D341Med (cell line): Measurements from ENCODE around the gene ORC1.
"Not testable (repeated sequence)": the region's sequence is repeated elsewhere in the genome, so short reads cannot be mapped to it uniquely, and the experiment has no call there.

Experiments
- DNase-seq: peaks from one replicate; pipeline ENCODE4 v3.0.0; 2012; ENCODE audit warnings: low spot score

The ORC1 gene

GRCh38 chr1:52385376-52385775 lies 18.8 kb downstream of the ORC1 start:
- DNase-seq: no peak

DNA sequence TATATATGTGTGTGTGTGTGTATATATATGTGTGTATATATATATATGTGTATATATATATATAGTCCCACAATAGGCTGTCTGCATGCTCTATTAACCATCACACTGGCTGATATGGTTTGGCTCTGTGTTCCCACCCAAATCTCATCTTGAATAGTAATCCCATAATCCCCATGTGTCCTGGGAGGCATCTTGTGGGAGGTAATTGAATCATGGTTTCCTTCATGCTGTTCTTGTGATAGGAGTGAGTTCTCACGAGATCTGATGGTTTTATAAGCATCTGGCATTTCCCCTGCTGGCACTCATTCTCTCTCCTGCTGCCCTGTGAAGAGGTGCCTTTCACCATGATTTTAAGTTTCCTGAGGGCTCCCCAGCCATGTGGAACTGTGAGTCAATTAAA lies 34.4 kb downstream of the ORC1 start:
- not testable (repeated sequence) for DNase-seq

- peak; percentile 68 for DNase-seq
These were observed 35.6 kb downstream of the ORC1 start for GRCh38 chr1:52368383-52369172.

DNA sequence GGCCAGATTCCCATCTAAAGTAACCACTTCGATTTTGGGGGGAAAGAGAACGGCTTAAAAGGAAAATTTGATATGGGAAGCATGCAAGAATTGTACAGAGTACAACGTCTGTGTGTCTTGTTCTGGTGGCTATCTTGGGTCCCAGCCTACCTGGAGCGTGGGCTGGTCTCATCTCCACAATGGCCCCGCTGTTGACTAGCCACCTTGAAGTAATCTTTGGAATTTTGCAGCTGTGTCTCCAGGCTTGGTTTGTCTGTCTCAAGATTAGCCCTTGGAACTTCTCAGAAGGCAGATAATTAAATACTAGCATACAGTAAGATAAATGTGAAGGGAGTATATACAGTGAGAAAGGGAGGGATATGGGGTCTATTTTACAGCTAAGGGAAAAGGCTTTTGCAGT lies 37.0 kb downstream of the ORC1 start:
- DNase-seq: no peak

GRCh38 chr1:52366517-52366827 lies 37.8 kb downstream of the ORC1 start:
- DNase-seq: no peak

GRCh38 chr1:52365746-52366516 lies 38.3 kb downstream of the ORC1 start, which contains the start of gene CC2D1B:
Gene CC2D1B, minus strand, starts transcription at chr1:52366205. Its CDS starts 1,585 bp downstream, at chr1:52364620.
- DNase-seq: peak; percentile 100

- DNase-seq: peak; percentile 46
These were observed 39.0 kb downstream of the ORC1 start for GRCh38 chr1:52365071-52365745.

DNA sequence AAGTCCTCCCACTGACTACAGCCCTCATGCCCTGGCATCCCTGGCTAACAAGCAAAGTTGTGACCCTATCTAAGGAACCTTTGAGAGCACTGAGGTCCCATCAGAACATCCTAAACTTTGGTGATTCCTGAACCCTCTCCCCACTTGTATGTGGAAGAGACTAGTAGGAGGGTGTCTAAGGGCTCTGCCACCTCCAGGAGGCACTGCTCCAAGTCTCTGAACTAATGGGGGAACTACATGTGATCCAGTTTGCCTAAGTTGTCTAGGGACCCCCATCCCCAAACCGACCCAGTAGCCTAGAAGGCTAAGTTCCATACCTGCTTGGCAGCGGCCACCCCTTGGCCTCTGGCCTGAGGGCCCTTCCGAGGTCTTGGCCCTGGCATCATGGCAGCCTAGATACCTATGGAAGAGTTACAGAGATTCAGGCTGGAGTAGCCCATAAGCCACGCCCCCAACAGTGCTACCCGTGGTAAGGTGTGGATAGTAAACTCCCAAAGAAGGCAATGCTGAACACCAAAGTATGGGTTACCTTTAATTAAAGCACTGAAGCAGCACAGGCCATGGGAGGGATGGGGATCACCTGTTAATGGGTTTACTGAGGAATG lies 39.9 kb downstream of the ORC1 start:
- DNase-seq: no peak

GRCh38 chr1:52360595-52360968 lies 43.6 kb downstream of the ORC1 start:
- no peak for DNase-seq

DNA sequence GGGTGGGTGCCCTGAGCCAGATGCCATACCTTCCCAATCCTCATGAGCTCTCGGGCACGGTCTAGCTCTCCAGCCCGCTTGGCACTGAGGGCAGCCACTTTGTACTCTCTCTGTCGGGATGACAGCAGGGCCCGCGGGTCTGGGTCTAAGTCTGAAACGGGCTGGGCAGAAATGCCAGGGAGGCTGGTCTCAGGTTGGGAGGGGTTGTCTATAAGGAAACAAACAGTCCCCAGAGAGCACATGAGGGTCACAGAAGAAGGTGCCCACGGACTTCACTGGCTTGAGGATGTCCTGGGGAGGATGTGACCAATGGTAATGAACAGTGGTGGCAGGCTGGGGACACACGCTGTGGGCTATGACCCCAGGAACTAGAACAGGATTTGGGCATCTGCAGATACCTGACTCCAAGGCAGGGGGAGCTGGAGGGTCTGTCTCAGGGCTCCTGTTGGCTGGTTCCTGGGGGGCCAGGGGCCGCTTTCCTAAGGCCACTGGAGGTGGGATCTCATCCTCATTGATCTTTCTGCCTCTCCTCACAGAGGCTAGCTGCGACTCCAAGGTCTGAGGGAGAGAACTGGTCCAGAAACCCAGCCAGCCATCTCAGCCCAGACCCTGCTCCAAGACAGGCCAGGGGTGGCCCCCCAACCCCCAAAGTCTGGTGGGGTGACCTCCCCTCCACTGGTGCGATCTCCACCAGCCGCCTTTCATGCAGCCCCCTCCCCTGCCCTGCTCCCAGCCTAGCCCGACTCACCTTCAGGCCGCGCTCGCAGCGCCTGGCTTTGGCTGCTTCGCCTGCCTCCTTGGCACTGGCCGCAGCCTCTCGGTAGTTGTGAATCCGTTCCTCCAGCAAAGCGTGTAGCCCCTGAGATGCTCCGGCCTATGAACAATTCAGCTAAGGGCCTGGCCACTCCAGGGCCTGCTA lies 44.3 kb downstream of the ORC1 start:
- no peak for DNase-seq

DNA sequence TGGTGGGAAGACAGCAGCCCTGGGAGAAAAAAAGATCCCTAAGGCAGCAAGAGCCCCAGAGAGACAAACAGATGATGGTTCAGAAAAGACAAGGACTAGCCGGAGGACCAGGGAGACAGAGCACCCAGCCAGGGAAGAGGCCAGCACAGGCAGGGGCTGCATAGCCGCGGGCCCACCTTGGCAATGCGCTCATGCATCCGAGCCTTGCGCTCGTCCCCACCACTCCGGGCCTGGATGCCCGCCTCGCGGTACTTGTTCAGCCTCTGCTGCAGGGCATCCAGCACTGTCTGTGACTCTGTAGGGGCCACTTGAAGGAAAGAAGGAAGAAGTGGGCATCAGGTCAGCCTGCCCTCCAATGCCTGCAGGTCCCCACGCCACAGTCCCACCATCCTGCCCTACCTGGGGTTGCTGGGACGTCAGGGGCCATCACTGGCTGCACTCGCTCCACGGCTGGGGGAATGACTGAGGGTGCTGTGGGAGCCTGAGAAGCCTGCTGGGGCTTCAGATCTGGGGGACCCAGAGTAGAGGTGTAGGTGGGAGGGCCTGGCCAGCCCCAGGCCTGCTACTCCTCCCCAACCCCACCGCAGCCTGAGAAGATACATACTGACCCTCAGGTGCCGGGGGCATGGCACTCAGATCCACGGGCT lies 45.2 kb downstream of the ORC1 start:
- DNase-seq: no peak

GRCh38 chr1:52357397-52357796 lies 46.8 kb downstream of the ORC1 start:
- no peak for DNase-seq

DNA sequence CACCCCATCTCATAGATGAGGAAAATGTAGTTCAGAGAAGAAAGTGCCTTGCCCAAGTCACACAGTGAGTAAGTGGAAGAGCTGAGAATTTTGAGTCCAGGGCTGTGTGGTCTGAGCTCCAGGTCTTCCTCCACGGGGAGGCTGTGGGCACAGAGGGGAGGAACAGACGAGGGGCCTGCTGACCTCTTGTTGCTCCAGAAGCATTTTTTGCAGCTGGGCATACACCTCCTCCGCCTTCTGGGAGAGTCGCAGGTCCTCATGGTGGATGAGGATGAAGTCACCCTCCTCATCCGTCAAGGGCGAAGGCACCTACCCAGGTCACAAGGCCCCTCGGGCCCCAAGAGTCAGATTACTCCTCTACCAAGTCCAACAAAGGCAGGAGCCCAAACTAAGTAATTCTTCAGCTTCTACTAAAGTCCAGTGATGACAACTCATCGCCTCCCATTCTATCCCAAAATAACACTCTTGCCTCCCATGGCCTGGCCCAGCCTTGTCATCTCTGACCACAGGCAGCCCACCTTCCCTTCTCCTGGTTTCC lies 47.3 kb downstream of the ORC1 start:
- no peak for DNase-seq

DNA sequence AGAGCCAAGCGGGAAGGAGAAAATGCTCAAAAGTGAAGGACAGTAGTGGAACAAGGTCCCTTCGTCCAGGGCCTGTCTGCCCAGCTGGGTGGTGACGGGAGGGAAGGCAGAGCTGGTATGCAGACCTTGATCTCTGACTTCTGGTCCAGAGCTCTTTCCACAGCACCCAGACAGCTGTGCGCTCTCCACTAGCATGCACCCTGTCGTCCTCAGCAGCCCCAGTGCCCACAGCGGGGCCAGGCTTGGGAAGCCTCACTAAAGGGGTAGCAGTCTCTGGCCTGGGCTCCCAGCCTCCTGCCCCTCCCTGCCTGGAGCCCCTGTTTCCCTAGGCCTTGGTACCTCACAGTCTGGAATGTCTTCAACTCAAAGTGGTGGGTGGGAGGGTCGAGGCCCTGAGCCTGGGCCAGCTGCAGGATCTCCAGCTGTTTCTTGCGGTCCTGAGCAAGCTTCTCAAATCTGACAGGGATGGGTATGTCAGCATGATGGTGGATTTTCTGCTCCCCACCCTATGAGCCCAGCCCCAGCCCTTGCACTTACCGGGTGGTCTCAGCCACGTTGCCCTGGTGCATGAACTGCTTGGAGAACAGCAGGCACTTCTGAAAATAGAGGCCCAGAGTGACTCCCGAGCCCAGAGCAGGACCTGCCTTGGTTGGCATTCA lies 48.2 kb downstream of the ORC1 start:
- no peak for DNase-seq

DNA sequence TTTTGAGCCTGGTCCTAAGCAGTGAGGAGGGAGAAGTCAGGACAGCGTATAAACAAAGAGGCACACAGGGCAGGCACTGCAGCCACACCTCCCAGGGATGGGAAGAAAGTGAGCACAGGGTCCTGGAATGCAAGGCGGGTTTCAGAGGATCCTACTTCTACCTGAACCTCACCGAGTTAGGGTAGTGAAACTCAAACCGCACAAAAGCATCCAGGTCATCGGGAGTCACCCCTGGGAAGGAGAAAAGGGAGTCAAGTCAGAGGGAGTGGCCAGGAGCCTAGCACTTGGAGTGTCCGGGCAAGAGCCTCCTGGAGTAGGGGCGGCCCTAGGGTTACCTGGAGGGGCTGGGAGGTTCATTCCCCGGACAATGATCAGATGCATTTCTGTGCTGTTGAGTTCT lies 48.8 kb downstream of the ORC1 start:
- no peak for DNase-seq

DNA sequence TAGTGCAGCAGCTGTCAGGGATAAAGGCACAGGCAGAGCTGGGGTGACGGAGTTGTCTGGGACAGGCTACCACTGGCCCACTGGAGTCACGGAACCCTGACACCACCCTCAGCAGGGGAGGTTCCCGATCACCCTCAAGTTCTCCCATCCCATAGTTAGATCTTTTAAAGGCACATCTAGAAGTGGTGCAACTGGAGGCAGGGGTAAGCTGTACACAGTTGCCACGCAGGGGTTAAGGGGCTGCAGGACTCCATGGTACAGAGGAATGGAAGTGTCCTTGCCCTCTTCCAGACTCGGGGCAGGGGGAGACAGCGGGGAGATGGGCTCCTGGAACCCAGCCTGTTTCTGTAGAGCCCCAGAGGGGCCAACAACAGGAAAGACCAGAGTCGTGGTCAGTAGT lies 51.5 kb downstream of the ORC1 start:
- DNase-seq: no peak

- peak; percentile 74 for DNase-seq
These were observed 55.4 kb downstream of the ORC1 start for GRCh38 chr1:52348704-52349300.

DNA sequence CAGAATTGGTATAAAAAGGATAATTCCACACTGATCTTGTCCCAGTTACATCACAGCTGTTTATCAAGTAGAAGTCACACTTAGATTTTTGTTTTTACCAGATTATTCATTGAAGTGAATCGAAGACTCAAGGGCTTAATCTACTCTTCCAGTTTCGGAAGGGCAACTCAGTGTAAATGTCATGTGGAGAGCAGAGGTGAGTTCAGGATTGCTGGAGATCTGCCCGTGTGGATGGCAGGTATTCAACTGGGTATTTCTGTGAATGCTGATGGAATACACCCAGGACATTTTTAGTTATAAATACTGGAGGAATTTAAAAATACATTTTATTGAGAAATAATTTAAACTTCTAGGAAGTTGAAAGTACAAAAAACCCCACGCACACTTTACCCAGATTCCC lies 57.6 kb downstream of the ORC1 start:
- DNase-seq: no peak

- no peak for DNase-seq
These were observed 59.0 kb downstream of the ORC1 start for GRCh38 chr1:52345252-52345651.

DNA sequence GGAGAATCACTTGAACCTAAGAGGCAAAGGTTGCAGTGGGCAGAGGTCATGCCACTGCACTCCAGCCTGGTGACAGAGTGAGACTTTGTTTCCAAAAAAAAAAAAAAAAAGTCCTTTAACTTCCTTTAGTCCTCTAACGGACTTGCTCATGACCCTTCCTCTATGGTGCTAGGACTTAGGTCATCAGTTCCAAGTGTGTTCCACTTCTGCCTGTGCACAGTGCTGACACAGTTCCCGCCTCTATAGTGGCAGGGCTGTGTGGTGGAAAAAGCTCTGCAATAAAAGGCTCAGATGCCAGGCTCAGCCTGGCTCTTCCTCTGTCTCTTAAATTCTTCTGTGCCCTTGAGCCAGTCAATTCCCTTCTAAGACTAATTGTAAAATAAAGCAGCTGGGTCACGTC lies 60.2 kb downstream of the ORC1 start:
- no peak for DNase-seq
